Effector memory CD4-positive, alpha-beta T cell (primary cell): ENCODE data around the gene GAPDHS.

Experiments
- DNase-seq, 3 donors: peaks; one replicate each; pipeline ENCODE4 v3.0.0-alpha.2; 2020
- H3K27ac ChIP-seq: 2 replicates; pipeline ENCODE4 v1.7.0; 2013; ENCODE audit warnings: mild to moderate bottlenecking, low read length, moderate library complexity; ENCODE audit not compliant: insufficient read depth, poor library complexity, severe bottlenecking
- H3K27me3 ChIP-seq: replicated peaks from 2 replicates; pipeline ENCODE4 v1.7.0; 2013; ENCODE audit warnings: mild to moderate bottlenecking, low read length; ENCODE audit not compliant: insufficient read depth, control insufficient read depth, poor library complexity, severe bottlenecking
- H3K36me3 ChIP-seq: 2 replicates; pipeline ENCODE4 v1.7.0; 2013; ENCODE audit warnings: mild to moderate bottlenecking, low read length, moderate library complexity; ENCODE audit not compliant: control insufficient read depth, insufficient read depth
- H3K4me1 ChIP-seq: 2 replicates; pipeline ENCODE4 v1.7.0; 2013; ENCODE audit warnings: low read length, mild to moderate bottlenecking; ENCODE audit not compliant: control insufficient read depth, insufficient read depth, poor library complexity, severe bottlenecking
- H3K4me3 ChIP-seq: 2 replicates; pipeline ENCODE4 v1.7.0; 2013; ENCODE audit warnings: low read length, low read depth, mild to moderate bottlenecking; ENCODE audit not compliant: insufficient read depth, poor library complexity, severe bottlenecking
- H3K9me3 ChIP-seq: 2 replicates; pipeline ENCODE4 v1.7.0; 2013; ENCODE audit warnings: mild to moderate bottlenecking, low read length, moderate library complexity; ENCODE audit not compliant: control insufficient read depth

The GAPDHS gene

GRCh38 chr19:35509861-35510625 is 23.2 kb upstream of the GAPDHS start:
- Histone ChIP-seq H3K27me3 (no peaks in the 10 kb centered on the region), H3K4me3 (peak overlapping the region; percentile 56), H3K27ac (no peak overlapping the region), H3K9me3 (no peaks in the 10 kb centered on the region), H3K4me1 (peaks cover 16% of the 10 kb centered on the region), H3K36me3 (no peaks in the 10 kb centered on the region)
- peak; percentile 38 to 58 (median 42) for DNase-seq

DNA sequence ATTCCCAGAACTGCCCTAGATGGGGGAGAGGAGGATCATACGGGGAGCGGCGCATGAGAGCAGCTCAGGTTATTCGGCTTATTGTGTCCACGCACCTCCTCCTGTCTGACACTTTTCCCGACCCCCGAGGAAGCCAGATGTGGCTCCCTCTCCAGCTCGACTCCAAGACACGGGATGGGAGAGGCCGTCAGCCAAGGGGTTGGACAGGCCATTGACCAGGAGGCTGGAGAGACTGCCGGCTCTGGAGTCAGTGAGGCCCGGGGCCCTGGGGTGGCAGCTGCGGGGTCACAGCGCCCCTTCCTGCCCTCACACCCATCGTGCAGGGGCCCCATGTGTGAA is 22.7 kb upstream of the GAPDHS start:
- Histone ChIP-seq H3K4me3 (peak overlapping the region; percentile 56), H3K27me3 (no peaks in the 10 kb centered on the region), H3K4me1 (peaks cover 16% of the 10 kb centered on the region), H3K27ac (no peak overlapping the region), H3K36me3 (no peaks in the 10 kb centered on the region), H3K9me3 (no peaks in the 10 kb centered on the region)
- no peak for DNase-seq

DNA sequence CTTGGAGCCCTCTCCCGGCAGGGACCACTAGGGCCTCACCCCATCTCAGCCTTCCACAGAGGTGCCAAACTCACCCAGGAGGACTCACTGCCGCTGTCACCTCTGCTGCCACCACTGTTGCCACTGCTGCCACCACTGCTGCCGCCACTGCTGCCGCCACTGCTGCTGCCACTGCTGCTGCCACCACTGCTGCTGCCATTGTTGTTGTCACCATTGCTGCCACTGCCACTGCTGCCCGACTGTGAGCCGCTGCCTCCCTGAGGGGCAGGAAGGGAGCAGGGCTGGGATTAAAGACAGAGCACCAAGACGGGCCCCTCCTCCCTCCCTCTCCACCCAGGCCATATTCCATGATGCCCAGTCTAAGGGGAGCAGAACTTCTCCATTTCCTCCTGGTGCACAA is 21.9 kb upstream of the GAPDHS start:
- Histone ChIP-seq H3K4me1 (peaks cover 16% of the 10 kb centered on the region), H3K27ac (no peak overlapping the region), H3K9me3 (no peaks in the 10 kb centered on the region), H3K36me3 (no peaks in the 10 kb centered on the region), H3K4me3 (no peak overlapping the region), H3K27me3 (no peaks in the 10 kb centered on the region)
- DNase-seq: no peak

GRCh38 chr19:35512831-35513627 is 20.2 kb upstream of the GAPDHS start:
- no peaks in the 10 kb centered on the region for H3K27me3 ChIP-seq
- H3K4me1 ChIP-seq: peaks cover 16% of the 10 kb centered on the region
- H3K9me3 ChIP-seq: no peaks in the 10 kb centered on the region
- H3K4me3 ChIP-seq: no peak overlapping the region
- H3K27ac ChIP-seq: no peak overlapping the region
- DNase-seq: no peak
- H3K36me3 ChIP-seq: no peaks in the 10 kb centered on the region

DNA sequence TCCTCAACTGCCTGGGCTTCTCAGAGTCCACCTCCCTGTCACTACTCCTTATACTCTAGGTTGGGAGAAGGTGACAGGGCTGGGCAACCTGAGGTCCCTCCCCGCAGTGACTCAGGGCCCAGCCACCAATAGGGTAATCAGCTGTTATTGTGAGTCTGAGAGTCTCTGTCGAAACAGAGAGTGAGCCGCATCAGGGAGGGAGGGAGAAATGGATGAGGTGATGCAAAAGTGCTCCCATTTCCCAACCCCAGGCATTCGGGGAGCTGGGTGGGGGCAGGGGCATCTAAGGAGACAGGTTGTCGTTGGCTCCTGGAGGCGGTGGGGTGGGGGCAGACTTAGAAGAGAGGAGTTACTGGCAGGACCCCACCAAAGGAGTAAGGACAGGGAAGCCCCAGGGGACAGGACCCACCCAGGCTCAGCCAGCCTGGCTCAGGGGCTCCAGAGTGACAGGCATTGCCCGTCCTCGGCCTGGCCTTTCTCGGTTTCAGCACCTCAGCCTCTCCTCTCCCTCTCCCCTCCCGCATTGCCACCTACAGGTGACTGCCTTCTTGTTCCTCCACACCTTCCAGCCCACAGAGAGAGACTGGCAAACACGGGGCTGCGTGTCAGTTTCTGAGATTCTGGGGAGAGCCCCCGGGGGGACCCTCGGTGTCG is 19.5 kb upstream of the GAPDHS start, which contains the start of gene DMKN:
Gene DMKN, minus strand, starts transcription at position 22 of the 654 bp plus-strand sequence. CDS start 174 bp downstream, outside the sequence.
- no peaks in the 10 kb centered on the region for H3K27me3 ChIP-seq
- H3K36me3 ChIP-seq: no peaks in the 10 kb centered on the region
- peaks cover 16% of the 10 kb centered on the region for H3K4me1 ChIP-seq
- no peaks in the 10 kb centered on the region for H3K9me3 ChIP-seq
- no peak within 1 kb of the TSS for H3K4me3 ChIP-seq
- DNase-seq: no peak
- H3K27ac ChIP-seq: no peak within 1 kb of the TSS

GRCh38 chr19:35514282-35514809 is 18.9 kb upstream of the GAPDHS start:
- H3K27me3 ChIP-seq: no peaks in the 10 kb centered on the region
- H3K9me3 ChIP-seq: no peaks in the 10 kb centered on the region
- H3K36me3 ChIP-seq: no peaks in the 10 kb centered on the region
- no peak for DNase-seq
- no peak overlapping the region for H3K27ac ChIP-seq
- peaks cover 13% of the 10 kb centered on the region for H3K4me1 ChIP-seq
- no peak overlapping the region for H3K4me3 ChIP-seq

- no peaks in the 10 kb centered on the region for H3K4me1 ChIP-seq
- no peak overlapping the region for H3K4me3 ChIP-seq
- no peaks in the 10 kb centered on the region for H3K9me3 ChIP-seq
- DNase-seq: no peak
- H3K27me3 ChIP-seq: no peaks in the 10 kb centered on the region
- H3K36me3 ChIP-seq: no peaks in the 10 kb centered on the region
- no peak overlapping the region for H3K27ac ChIP-seq
These were observed 16.9 kb upstream of the GAPDHS start for GRCh38 chr19:35516310-35516709.

DNA sequence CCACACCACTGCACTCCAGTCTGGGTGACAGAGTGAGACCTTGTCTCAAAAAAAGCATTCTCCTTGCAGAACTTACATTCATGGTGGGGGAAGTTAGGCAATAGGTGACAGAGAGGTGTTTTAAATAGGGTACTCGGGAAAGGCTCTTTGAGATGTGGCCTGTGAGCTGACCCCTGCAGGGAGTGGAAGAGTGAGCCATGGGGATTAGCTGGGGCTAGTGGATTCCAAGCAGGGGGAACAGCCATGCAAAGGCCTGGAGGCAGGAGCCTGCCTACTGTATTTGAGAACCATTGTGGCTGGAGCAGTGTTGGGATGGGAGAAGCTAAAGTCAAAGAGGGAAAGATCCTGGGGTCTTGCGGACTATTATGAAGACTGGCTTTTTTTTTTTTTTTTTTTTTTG is 15.9 kb upstream of the GAPDHS start:
- Histone ChIP-seq H3K27me3 (no peaks in the 10 kb centered on the region), H3K4me3 (no peak overlapping the region), H3K27ac (no peak overlapping the region), H3K4me1 (no peaks in the 10 kb centered on the region), H3K9me3 (no peaks in the 10 kb centered on the region), H3K36me3 (no peaks in the 10 kb centered on the region)
- DNase-seq: no peak

DNA sequence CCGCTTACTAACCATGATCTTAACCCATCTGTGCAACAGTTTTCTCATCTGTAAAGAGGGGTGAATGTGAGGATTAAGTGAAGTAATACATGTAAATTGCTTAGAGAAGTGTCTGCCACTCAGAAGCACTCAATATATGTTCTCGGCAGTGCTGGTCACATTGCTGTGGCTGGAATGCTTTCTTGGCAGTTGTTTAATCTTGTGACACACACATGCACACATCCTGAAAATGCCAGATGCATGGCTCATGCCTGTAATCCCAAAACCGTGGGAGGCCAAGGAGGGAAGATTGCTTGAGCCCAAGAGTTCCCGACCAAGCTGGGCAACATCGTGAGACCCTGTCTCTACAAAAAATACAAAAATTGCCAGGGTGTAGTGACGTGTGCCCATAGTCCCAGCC is 14.9 kb upstream of the GAPDHS start:
- DNase-seq: no peak
- Histone ChIP-seq H3K36me3 (no peaks in the 10 kb centered on the region), H3K27ac (no peak overlapping the region), H3K27me3 (no peaks in the 10 kb centered on the region), H3K4me3 (no peak overlapping the region), H3K4me1 (no peaks in the 10 kb centered on the region), H3K9me3 (no peaks in the 10 kb centered on the region)
